GM23338 (cell line): ENCODE data around the gene AOC2. TPM values are rescaled to one million over a fixed set of nuclear protein-coding genes. Genes with fewer than 3 reads are reported as not detected.

Source experiments
- ATAC-seq: fragments of 200-7000 bp; cut with Tn5 transposase; 3 replicates; pipeline ENCODE4 v1.9.1; 2020
- DNase-seq: peaks from one replicate; pipeline ENCODE4 v3.0.0-alpha.2; 2015; ENCODE audit warnings: low spot score
- H2AFZ ChIP-seq: fragments of 200-600 bp; sonication (generic); 2 replicates; pipeline ENCODE4 v1.8.0; 2016; ENCODE audit warnings: antibody characterized with exemption, mild to moderate bottlenecking, moderate library complexity
- H3F3A ChIP-seq: fragments of 200-600 bp; sonication (generic); replicated peaks from 2 replicates; pipeline ENCODE4 v1.8.0; 2017; ENCODE audit warnings: antibody characterized with exemption, mixed run types, low read depth
- H3K27ac ChIP-seq: fragments of 200-600 bp; sonication (generic); 2 replicates; pipeline ENCODE4 v1.6.1; 2016; ENCODE audit warnings: low read depth
- H3K27me3 ChIP-seq: fragments of 200-600 bp; sonication (generic); 2 replicates; pipeline ENCODE4 v1.8.0; 2016; ENCODE audit warnings: mild to moderate bottlenecking, mixed run types, moderate library complexity; ENCODE audit not compliant: insufficient read depth
- H3K36me3 ChIP-seq: fragments of 200-600 bp; sonication (generic); 2 replicates; pipeline ENCODE4 v1.8.0; 2016; ENCODE audit warnings: mild to moderate bottlenecking; ENCODE audit not compliant: insufficient read depth
- H3K4me1 ChIP-seq: fragments of 200-600 bp; sonication (generic); 2 replicates; pipeline ENCODE4 v1.8.0; 2016; ENCODE audit warnings: mild to moderate bottlenecking, moderate library complexity; ENCODE audit not compliant: insufficient read depth
- H3K4me2 ChIP-seq: fragments of 200-600 bp; sonication (generic); 2 replicates; pipeline ENCODE4 v1.7.1; 2017; ENCODE audit warnings: mixed run types
- H3K4me3 ChIP-seq: fragments of 200-600 bp; sonication (generic); 2 replicates; pipeline ENCODE4 v1.6.1; 2016; ENCODE audit warnings: mixed run types
- H3K79me2 ChIP-seq: fragments of 200-600 bp; sonication (generic); replicated peaks from 2 replicates; pipeline ENCODE4 v1.8.0; 2017; ENCODE audit warnings: mild to moderate bottlenecking; ENCODE audit not compliant: insufficient read depth
- H3K9me2 ChIP-seq: fragments of 200-600 bp; sonication (generic); 2 replicates; pipeline ENCODE4 v1.8.0; 2017; ENCODE audit not compliant: insufficient read depth
- H4K20me1 ChIP-seq: fragments of 200-600 bp; sonication (generic); replicated peaks from 2 replicates; pipeline ENCODE4 v1.8.0; 2017; ENCODE audit warnings: mild to moderate bottlenecking; ENCODE audit not compliant: insufficient read depth
- H3K27ac Mint-ChIP-seq: 2 replicates; pipeline ENCODE4 v1.8.0; 2020; ENCODE audit warnings: inconsistent platforms, mild to moderate bottlenecking, moderate library complexity, mixed read lengths
- H3K27me3 Mint-ChIP-seq: 3 replicates; pipeline ENCODE4 v1.8.0; 2022; ENCODE audit warnings: low read depth, mild to moderate bottlenecking, moderate library complexity, mixed read lengths, inconsistent platforms; ENCODE audit not compliant: insufficient read depth, poor library complexity
- H3K36me3 Mint-ChIP-seq: 3 replicates; pipeline ENCODE4 v1.8.0; 2021; ENCODE audit warnings: low read depth, mild to moderate bottlenecking, inconsistent platforms, moderate library complexity, mixed read lengths
- H3K4me1 Mint-ChIP-seq: 3 replicates; pipeline ENCODE4 v1.8.0; 2020; ENCODE audit warnings: mild to moderate bottlenecking, inconsistent platforms, mixed read lengths
- H3K4me3 Mint-ChIP-seq: 3 replicates; pipeline ENCODE4 v1.8.0; 2021; ENCODE audit warnings: moderate library complexity, mild to moderate bottlenecking, inconsistent platforms, mixed read lengths
- H3K9me3 Mint-ChIP-seq: 3 replicates; pipeline ENCODE4 v1.8.0; 2020; ENCODE audit warnings: moderate library complexity, mild to moderate bottlenecking, inconsistent platforms, mixed read lengths
- CREB1 ChIP-seq: fragments of 250-450 bp; sonication (Bioruptor Pico); IDR thresholded peaks from 2 replicates; pipeline ENCODE4 v1.5.0; 2020; ENCODE audit warnings: low read depth, mild to moderate bottlenecking, moderate library complexity
- CTCF ChIP-seq, 2 experiments: fragments of 200-600 bp in 1 of 2; sonication (generic) in 1 of 2; conservative IDR thresholded peaks; 2 replicates each; pipeline versions ENCODE4 v1.5.1 to v1.6.1; 2016 to 2017; ENCODE audit warnings: antibody characterized with exemption in 2 of 2, low read depth in 2 of 2, mild to moderate bottlenecking in 2 of 2, moderate library complexity in 1 of 2
- ETS1 ChIP-seq: IDR thresholded peaks from 2 replicates; pipeline ENCODE4 v1.6.1; 2016; ENCODE audit warnings: antibody characterized with exemption
- EZH2 ChIP-seq: fragments of 200-600 bp; sonication (generic); IDR thresholded peaks from one replicate; pipeline ENCODE4 v1.8.0; 2017; ENCODE audit warnings: antibody characterized with exemption, mild to moderate bottlenecking, low read depth; ENCODE audit not compliant: unreplicated experiment
- EZH2phosphoT487 ChIP-seq: fragments of 200-600 bp; sonication (generic); IDR thresholded peaks from one replicate; pipeline ENCODE4 v1.8.1; 2018; ENCODE audit warnings: antibody characterized with exemption; ENCODE audit not compliant: unreplicated experiment
- JUNB ChIP-seq: IDR thresholded peaks from one replicate; pipeline ENCODE4 v1.6.1; 2016; ENCODE audit warnings: antibody characterized with exemption; ENCODE audit not compliant: unreplicated experiment
- NANOG ChIP-seq: IDR thresholded peaks from 2 replicates; pipeline ENCODE4 v1.6.1; 2016; ENCODE audit warnings: antibody characterized with exemption, borderline replicate concordance
- POLR2AphosphoS5 ChIP-seq: IDR thresholded peaks from 2 replicates; pipeline ENCODE4 v1.6.1; 2016; ENCODE audit warnings: antibody characterized with exemption, low read depth
- REST ChIP-seq: IDR thresholded peaks from one replicate; pipeline ENCODE4 v1.6.1; 2018; ENCODE audit warnings: antibody characterized with exemption; ENCODE audit not compliant: unreplicated experiment
- STAT1 ChIP-seq: IDR thresholded peaks from one replicate; pipeline ENCODE4 v1.6.1; 2016; ENCODE audit warnings: antibody characterized with exemption; ENCODE audit not compliant: unreplicated experiment
- ZNF114 ChIP-seq: fragments of 250-450 bp; sonication (Bioruptor Pico); IDR thresholded peaks from 2 replicates; pipeline ENCODE4 v1.5.0; 2020; ENCODE audit warnings: mild to moderate bottlenecking, moderate library complexity
- ZNF331 ChIP-seq: fragments of 250-450 bp; sonication (Bioruptor Pico); IDR thresholded peaks from 2 replicates; pipeline ENCODE4 v1.5.0; 2020; ENCODE audit warnings: low read depth, mild to moderate bottlenecking, moderate library complexity
- polyA plus RNA-seq: library from polyadenylated mRNA; unstranded; fragments of >200 nt; fragmentation: Nextera tagmentation; extraction: Ambion mirVana; gene quantifications from 2 replicates; pipeline ENCODE4 v1.2.1, GENCODE V29; 2016
- total RNA-seq: library from RNA; depleted of rRNA; stranded (reverse); fragments of >200 nt; shearing (Covaris generic); gene quantifications from 2 replicates; pipeline ENCODE4 v1.2.3, GENCODE V29; 2014
- TF ChIP-seq, protein P1 (sequence below): fragments of 250-450 bp; sonication (Bioruptor Pico); IDR thresholded peaks from 2 replicates; pipeline ENCODE4 v1.5.0; 2020; ENCODE audit warnings: mild to moderate bottlenecking, moderate library complexity

Gene AOC2
- total and polyA plus RNA-seq, 2 experiments from 2014 or later = 2.0 to 5.8 TPM

DNA sequence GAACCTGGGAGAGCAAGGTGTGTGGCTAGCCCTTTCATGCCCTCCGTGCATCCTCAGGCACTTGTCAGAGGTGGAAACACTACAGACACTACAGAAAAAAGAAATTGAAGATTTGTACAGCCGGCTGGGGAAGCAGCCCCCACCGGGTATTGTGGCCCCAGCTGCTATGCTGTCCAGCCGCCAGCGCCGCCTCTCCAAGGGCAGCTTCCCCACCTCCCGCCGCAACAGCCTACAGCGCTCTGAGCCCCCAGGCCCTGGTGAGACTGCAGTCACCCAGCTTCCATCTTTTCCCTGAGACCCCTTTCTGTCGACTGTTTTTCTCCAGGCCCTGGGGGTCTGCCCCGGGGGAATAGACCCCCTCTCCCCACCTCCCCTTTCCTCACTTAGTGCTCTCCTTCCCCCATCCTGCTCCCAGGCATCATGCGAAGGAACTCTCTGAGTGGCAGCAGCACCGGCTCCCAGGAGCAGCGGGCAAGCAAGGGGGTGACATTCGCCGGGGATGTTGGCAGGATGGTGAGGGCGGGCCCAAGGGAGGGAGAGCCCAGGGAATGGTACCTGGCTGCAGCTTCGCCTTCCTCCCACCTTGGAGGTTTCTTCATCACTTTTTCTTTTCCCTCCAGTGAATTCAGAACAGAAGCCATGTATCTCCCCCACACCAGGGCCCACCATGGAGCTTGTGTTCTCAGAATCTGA lies 48.2 kb upstream of the AOC2 start:
- DNase-seq = no peak
- Histone ChIP-seq H3K27ac (no peak overlapping the region), H2AFZ (no peak overlapping the region), H3K4me2 (no peak overlapping the region), H3K4me1 (peaks cover 6% of the 10 kb centered on the region; the same call in 1 of the 2 replicates), H3K79me2 (peaks cover 8% of the 10 kb centered on the region), H3K4me3 (no peak overlapping the region), H4K20me1 (no peaks in the 10 kb centered on the region), H3K9me2 (no peaks in the 10 kb centered on the region), H3K36me3 (no peaks in the 10 kb centered on the region), H3F3A (no peaks in the 10 kb centered on the region), H3K27me3 (peaks cover 14% of the 10 kb centered on the region)
- H3K27ac Mint-ChIP-seq = no peak overlapping the region
- peaks cover 19% of the 10 kb centered on the region for H3K27me3 Mint-ChIP-seq
- H3K4me3 Mint-ChIP-seq = no peak overlapping the region
- peaks cover 5% of the 10 kb centered on the region; the same call in 1 of the 3 replicates for H3K4me1 Mint-ChIP-seq
- no peak for ATAC-seq
- peaks cover 13% of the 10 kb centered on the region for H3K36me3 Mint-ChIP-seq
- peaks cover 14% of the 10 kb centered on the region for H3K9me3 Mint-ChIP-seq
- TF ChIP-seq REST = no peak
- no peak for TF ChIP-seq JUNB
- no peak for TF ChIP-seq CTCF (conservative IDR thresholded peaks at IDR 0.05; ENCODE audit: low read depth in 2 of 2)
- TF ChIP-seq STAT1 = no peak
- no peak for TF ChIP-seq POLR2AphosphoS5
- TF ChIP-seq, protein P1, sequence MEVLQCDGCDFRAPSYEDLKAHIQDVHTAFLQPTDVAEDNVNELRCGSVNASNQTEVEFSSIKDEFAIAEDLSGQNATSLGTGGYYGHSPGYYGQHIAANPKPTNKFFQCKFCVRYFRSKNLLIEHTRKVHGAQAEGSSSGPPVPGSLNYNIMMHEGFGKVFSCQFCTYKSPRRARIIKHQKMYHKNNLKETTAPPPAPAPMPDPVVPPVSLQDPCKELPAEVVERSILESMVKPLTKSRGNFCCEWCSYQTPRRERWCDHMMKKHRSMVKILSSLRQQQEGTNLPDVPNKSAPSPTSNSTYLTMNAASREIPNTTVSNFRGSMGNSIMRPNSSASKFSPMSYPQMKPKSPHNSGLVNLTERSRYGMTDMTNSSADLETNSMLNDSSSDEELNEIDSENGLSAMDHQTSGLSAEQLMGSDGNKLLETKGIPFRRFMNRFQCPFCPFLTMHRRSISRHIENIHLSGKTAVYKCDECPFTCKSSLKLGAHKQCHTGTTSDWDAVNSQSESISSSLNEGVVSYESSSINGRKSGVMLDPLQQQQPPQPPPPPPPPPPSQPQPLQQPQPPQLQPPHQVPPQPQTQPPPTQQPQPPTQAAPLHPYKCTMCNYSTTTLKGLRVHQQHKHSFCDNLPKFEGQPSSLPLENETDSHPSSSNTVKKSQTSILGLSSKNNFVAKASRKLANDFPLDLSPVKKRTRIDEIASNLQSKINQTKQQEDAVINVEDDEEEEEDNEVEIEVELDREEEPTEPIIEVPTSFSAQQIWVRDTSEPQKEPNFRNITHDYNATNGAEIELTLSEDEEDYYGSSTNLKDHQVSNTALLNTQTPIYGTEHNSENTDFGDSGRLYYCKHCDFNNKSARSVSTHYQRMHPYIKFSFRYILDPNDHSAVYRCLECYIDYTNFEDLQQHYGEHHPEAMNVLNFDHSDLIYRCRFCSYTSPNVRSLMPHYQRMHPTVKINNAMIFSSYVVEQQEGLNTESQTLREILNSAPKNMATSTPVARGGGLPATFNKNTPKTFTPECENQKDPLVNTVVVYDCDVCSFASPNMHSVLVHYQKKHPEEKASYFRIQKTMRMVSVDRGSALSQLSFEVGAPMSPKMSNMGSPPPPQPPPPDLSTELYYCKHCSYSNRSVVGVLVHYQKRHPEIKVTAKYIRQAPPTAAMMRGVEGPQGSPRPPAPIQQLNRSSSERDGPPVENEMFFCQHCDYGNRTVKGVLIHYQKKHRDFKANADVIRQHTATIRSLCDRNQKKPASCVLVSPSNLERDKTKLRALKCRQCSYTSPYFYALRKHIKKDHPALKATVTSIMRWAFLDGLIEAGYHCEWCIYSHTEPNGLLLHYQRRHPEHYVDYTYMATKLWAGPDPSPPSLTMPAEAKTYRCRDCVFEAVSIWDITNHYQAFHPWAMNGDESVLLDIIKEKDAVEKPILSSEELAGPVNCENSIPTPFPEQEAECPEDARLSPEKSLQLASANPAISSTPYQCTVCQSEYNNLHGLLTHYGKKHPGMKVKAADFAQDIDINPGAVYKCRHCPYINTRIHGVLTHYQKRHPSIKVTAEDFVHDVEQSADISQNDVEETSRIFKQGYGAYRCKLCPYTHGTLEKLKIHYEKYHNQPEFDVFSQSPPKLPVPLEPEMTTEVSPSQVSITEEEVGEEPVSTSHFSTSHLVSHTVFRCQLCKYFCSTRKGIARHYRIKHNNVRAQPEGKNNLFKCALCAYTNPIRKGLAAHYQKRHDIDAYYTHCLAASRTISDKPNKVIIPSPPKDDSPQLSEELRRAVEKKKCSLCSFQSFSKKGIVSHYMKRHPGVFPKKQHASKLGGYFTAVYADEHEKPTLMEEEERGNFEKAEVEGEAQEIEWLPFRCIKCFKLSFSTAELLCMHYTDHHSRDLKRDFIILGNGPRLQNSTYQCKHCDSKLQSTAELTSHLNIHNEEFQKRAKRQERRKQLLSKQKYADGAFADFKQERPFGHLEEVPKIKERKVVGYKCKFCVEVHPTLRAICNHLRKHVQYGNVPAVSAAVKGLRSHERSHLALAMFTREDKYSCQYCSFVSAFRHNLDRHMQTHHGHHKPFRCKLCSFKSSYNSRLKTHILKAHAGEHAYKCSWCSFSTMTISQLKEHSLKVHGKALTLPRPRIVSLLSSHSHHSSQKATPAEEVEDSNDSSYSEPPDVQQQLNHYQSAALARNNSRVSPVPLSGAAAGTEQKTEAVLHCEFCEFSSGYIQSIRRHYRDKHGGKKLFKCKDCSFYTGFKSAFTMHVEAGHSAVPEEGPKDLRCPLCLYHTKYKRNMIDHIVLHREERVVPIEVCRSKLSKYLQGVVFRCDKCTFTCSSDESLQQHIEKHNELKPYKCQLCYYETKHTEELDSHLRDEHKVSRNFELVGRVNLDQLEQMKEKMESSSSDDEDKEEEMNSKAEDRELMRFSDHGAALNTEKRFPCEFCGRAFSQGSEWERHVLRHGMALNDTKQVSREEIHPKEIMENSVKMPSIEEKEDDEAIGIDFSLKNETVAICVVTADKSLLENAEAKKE (CRISPR knock-in tag) = no peak
- TF ChIP-seq ZNF331 (CRISPR knock-in tag) = no peak
- TF ChIP-seq EZH2phosphoT487 = no peak
- no peak for TF ChIP-seq ETS1
- TF ChIP-seq EZH2 = no peak
- no peak for TF ChIP-seq ZNF114 (CRISPR knock-in tag)
- no peak for TF ChIP-seq NANOG
- TF ChIP-seq CREB1 (CRISPR knock-in tag) = no peak
